ENCODE data around the gene COQ4.

The COQ4 gene

DNA sequence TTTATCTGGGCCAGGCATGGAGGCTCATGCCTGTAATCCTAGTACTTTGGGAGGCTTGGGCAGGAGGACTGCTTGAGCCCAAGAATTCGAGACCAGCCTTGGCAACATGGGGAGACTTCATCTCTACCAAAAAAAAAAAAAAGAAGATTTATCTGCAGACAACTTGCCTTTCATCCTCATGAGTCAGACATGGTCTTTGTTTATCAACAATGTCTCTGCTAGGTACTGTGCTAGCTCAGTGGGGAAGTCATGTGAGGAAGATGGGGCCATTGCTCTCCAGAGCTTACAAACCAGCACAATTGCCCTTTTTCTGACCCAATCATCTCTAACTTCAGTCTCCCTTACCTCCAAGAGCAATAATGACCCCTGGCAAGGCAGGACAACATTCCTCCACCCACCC is 50.1 kb downstream of the COQ4 start:
- no peak for DNase-seq (ENCODE audit: low read depth)

- DNase-seq (ENCODE audit: low read depth), result no peak
Measured at GRCh38 chr9:128374221-128374675, 51.6 kb downstream of the COQ4 start.

DNA sequence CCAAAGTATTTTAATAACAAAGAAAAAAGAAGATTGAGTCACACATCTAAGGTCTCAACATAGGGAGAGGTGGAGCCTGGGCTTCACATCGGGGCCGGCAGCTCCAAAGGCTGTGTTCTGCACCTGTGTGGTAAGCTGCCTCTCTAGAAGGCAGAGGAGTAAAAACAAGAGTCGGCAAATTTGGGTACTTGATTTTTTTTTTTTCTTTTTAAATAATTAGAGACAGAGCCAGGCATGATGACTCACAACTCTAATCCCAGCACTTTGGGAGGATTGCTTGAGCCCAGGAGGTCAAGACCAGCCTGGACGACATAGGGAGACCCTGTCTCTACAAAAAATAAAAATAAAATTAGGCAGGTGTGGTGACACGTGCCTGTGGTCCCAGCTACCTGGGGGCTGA is 53.2 kb downstream of the COQ4 start:
- DNase-seq (ENCODE audit: low read depth), result no peak

DNA sequence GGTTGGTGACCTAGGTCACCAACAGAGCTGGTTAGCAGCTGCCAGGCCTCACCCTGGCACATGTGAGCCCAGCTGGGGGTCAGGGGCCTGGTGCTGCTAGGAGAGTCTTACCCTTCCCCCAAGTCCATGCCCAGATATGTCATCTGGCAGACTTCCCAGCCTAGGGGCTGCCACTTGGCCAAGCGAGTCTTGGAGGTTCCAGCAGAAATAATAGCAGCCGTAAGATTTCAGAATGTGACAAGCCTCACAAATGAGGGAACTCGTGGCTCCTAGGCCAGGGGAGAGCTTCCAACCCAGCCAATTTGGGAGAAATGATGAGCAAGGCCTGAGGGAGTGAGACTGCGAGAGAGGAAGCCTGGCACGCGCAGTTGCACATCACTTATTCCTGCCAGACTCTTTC is 59.6 kb downstream of the COQ4 start:
- DNase-seq (ENCODE audit: low read depth), result no peak

GRCh38 chr9:128383007-128383753 is 60.5 kb downstream of the COQ4 start:
- DNase-seq (ENCODE audit: low read depth), result no peak

All from activated T-helper 1 cell treated with Interleukin-2 at 50 U/mL for 16 hours (primary cell).